Bronchial epithelial cell (primary cell): Measurements from ENCODE around the gene HEXIM2. TPM values are rescaled to one million over a fixed set of nuclear protein-coding genes. Genes with fewer than 3 reads are reported as not detected.
A peak's percentile ranks its signal among the peaks of the same experiment; 100 is the strongest.

Experiments used
- DNase-seq: peaks from one replicate; pipeline ENCODE4 v3.0.0-alpha.2; 2010; ENCODE audit warnings: low read depth
- FAIRE-seq: peaks from 2 replicates; lab custom pipeline; 2011; peaks lifted over from hg19 to GRCh38; lab: Jason Lieb, UNC
- H3K27me3 ChIP-seq: 2 replicates; pipeline ENCODE4 v1.5.1; 2011; ENCODE audit warnings: low read length; ENCODE audit not compliant: control insufficient read depth, insufficient read depth
- H3K36me3 ChIP-seq: 2 replicates; pipeline ENCODE4 v1.5.1; 2011; ENCODE audit warnings: low read length; ENCODE audit not compliant: control insufficient read depth, insufficient read depth
- H3K4me3 ChIP-seq: 2 replicates; pipeline ENCODE4 v1.5.1; 2011; ENCODE audit warnings: mild to moderate bottlenecking, low read depth, low read length, control low read depth
- CTCF ChIP-seq: IDR thresholded peaks from 2 replicates; pipeline ENCODE4 v1.5.1; 2011; ENCODE audit warnings: mild to moderate bottlenecking, moderate library complexity, low read length, control low read depth, inconsistent platforms; ENCODE audit not compliant: insufficient read depth, severe bottlenecking
- total RNA-seq: library from RNA; depleted of rRNA; stranded (reverse); fragments of >200 nt; gene quantifications from 2 replicates; pipeline ENCODE4 v1.2.1, GENCODE V29; 2014

Gene HEXIM2
- total RNA-seq, 1 donor from 2014 or later: 4.7 TPM

- no peak for TF ChIP-seq CTCF
- no peak for DNase-seq
- no peaks in the 10 kb centered on the region for H3K36me3 ChIP-seq
- no peak overlapping the region for H3K4me3 ChIP-seq
- no peaks in the 10 kb centered on the region for H3K27me3 ChIP-seq
- FAIRE-seq: no peak
Observed at GRCh38 chr17:45175759-45176115, 14.1 kb downstream of the HEXIM2 start.

GRCh38 chr17:45177563-45177962 is 15.9 kb downstream of the HEXIM2 start:
- FAIRE-seq: no peak
- DNase-seq: no peak
- TF ChIP-seq CTCF: no peak
- Histone ChIP-seq H3K4me3 (no peak overlapping the region), H3K36me3 (no peaks in the 10 kb centered on the region), H3K27me3 (no peaks in the 10 kb centered on the region)

GRCh38 chr17:45184144-45184543 is 22.5 kb downstream of the HEXIM2 start:
- TF ChIP-seq CTCF: no peak
- H3K27me3 ChIP-seq: no peaks in the 10 kb centered on the region
- FAIRE-seq (no peak), DNase-seq (peak; percentile 37)
- no peak overlapping the region for H3K4me3 ChIP-seq
- no peaks in the 10 kb centered on the region for H3K36me3 ChIP-seq

GRCh38 chr17:45186801-45187354 is 25.2 kb downstream of the HEXIM2 start:
- no peak for FAIRE-seq
- Histone ChIP-seq H3K4me3 (no peak overlapping the region), H3K36me3 (no peaks in the 10 kb centered on the region), H3K27me3 (no peaks in the 10 kb centered on the region)
- DNase-seq: no peak
- no peak for TF ChIP-seq CTCF

GRCh38 chr17:45189009-45189408 is 27.3 kb downstream of the HEXIM2 start:
- no peak overlapping the region for H3K4me3 ChIP-seq
- no peak for FAIRE-seq
- TF ChIP-seq CTCF: no peak

GRCh38 chr17:45190503-45191255 is 29.0 kb downstream of the HEXIM2 start:
- FAIRE-seq (no peak), DNase-seq (no peak)

More at GRCh38 chr17:45189009-45189408, 27.3 kb downstream of the HEXIM2 start:
- H3K27me3 ChIP-seq: no peaks in the 10 kb centered on the region
- no peak for DNase-seq
- H3K36me3 ChIP-seq: no peaks in the 10 kb centered on the region

More at GRCh38 chr17:45190503-45191255, 29.0 kb downstream of the HEXIM2 start:
- Histone ChIP-seq H3K4me3 (no peak overlapping the region), H3K27me3 (no peaks in the 10 kb centered on the region), H3K36me3 (no peaks in the 10 kb centered on the region)
- no peak for TF ChIP-seq CTCF
